ENCODE data around the gene POLR2J3. TPM values are rescaled to one million over a fixed set of nuclear protein-coding genes. Genes with fewer than 3 reads are reported as not detected.
"Not testable (repeated sequence)": the region's sequence is repeated elsewhere in the genome, so short reads cannot be mapped to it uniquely, and the experiment has no call there.

Gene POLR2J3
- 10.4 and 14.4 TPM in 2 replicates for total RNA-seq

DNA sequence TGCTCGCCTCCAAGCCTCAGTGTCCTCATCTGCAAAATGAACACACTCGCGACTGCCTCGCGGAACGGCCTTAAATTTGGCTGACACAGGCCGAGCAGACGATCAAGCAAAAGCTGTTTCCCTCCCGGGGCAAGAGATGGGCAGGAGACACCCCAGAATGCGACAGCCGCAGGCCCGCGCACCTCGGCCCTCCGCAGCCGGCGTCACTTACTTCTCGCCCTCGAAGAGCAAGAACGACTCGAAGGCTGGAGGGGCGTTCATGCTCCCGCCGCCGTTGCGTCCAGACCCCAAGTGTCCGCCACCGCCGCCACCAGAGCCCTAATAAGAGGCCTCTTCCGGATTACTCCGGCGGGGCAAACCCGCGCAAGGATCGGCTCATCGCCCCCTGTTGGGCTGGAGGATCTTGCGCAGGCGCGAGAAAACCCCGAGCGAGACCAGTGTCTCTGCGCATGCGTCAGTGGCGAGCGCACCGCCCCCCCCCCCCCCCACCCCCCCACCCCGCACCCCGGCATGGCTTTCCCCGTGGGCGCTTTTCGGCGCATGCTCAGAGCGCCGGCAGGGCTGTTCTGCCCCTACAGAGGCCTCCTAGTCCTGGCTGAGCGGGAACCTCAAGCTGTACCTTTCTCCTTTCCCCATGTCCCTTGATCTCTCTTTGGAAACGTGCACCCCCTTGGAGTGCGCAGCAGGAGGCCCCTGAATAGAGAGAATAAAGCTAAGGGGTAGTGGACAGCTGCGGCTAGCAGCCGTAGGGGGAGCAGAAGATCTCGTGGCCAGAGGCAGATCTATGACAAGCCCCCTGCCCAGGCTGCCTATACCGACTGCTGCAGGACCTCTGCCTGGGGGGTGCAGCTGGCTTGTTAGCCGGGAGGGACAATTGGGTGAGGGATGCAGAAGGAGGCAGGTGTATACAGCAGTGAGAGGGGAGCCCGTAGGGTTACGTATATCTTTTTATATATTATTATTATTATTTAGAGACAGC lies at the start of gene POLR2J3:
TSS of gene POLR2J3 (minus strand) at position 323 of the 979 bp plus-strand sequence. CDS start at position 261, 62 bp downstream.
- H3K27me3 ChIP-seq (ENCODE audit: control insufficient read depth, insufficient read depth, low read length); H3K36me3 ChIP-seq (ENCODE audit: control insufficient read depth, insufficient read depth, low read length): not testable (repeated sequence)
- H3K4me3 ChIP-seq (ENCODE audit: low read depth, low read length), result peak within 1 kb of the TSS; percentile 51
- DNase-seq (ENCODE audit: low read depth), result peak; percentile 35
- TF ChIP-seq, protein P1, sequence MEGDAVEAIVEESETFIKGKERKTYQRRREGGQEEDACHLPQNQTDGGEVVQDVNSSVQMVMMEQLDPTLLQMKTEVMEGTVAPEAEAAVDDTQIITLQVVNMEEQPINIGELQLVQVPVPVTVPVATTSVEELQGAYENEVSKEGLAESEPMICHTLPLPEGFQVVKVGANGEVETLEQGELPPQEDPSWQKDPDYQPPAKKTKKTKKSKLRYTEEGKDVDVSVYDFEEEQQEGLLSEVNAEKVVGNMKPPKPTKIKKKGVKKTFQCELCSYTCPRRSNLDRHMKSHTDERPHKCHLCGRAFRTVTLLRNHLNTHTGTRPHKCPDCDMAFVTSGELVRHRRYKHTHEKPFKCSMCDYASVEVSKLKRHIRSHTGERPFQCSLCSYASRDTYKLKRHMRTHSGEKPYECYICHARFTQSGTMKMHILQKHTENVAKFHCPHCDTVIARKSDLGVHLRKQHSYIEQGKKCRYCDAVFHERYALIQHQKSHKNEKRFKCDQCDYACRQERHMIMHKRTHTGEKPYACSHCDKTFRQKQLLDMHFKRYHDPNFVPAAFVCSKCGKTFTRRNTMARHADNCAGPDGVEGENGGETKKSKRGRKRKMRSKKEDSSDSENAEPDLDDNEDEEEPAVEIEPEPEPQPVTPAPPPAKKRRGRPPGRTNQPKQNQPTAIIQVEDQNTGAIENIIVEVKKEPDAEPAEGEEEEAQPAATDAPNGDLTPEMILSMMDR (IDR thresholded peaks at IDR 0.05; ENCODE audit: insufficient read depth, low read length, poor library complexity, severe bottlenecking), result peak; percentile 57

DNA sequence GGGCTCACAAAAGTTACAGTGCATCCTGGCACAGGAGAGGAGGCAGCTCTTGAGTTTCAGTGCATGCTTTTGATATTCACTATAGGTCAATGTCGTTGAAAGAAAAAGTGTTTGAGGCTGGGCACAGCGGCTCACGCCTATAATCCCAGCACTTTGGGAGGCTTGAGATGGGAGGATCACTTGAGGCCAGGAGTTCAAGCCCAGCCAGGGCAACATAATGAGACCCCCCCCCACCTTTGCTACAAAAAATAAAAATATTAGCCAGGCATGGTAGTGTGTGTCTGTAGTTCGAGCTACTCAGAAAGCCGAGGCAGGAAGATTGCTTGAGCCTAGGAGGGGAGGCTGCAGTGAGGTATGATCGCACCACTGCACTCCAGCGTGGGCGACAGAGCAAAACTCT lies 45.7 kb upstream of the POLR2J3 start:
- not testable (repeated sequence) for H3K4me3 ChIP-seq (ENCODE audit: low read depth, low read length); H3K36me3 ChIP-seq (ENCODE audit: control insufficient read depth, insufficient read depth, low read length); H3K27me3 ChIP-seq (ENCODE audit: control insufficient read depth, insufficient read depth, low read length); DNase-seq (ENCODE audit: low read depth)

DNA sequence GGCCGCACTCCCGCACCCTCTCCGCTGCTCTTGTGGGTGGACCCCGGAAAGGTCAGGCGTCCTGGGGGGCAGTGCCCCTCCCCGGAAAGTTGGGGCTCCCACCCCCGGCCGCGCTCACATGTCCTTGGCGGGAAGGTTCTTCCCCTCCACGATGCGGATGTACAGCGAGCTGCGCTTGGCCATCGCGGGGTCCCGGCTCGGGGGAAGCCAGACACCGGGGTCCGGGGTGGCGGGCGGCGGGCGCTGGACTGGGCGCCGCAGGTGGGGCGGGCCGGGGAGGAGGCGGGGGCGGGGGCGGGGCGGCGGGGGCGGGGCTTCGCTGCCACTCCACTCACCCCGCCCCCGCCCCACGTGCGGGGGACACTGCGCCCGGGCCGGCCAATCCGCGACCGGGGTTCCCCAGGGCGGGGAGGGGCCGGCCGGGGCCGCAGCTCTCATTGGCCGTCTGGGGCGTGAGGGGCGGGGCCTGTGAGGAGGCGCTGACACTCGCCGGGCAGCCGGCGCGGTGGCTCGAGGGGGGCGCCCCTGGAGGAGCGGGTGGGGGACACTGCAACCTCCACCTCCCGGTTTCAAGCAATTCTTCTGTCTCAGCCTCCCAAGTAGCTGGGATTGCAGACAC lies 44.2 kb upstream of the POLR2J3 start, which contains the start of gene RASA4:
TSS of gene RASA4 (minus strand) at position 250 of the 619 bp plus-strand sequence. CDS start at position 183, 67 bp downstream.
- not testable (repeated sequence) for H3K36me3 ChIP-seq (ENCODE audit: control insufficient read depth, insufficient read depth, low read length); DNase-seq (ENCODE audit: low read depth); H3K27me3 ChIP-seq (ENCODE audit: control insufficient read depth, insufficient read depth, low read length)
- H3K4me3 ChIP-seq (ENCODE audit: low read depth, low read length), result peak within 1 kb of the TSS; percentile 34

DNA sequence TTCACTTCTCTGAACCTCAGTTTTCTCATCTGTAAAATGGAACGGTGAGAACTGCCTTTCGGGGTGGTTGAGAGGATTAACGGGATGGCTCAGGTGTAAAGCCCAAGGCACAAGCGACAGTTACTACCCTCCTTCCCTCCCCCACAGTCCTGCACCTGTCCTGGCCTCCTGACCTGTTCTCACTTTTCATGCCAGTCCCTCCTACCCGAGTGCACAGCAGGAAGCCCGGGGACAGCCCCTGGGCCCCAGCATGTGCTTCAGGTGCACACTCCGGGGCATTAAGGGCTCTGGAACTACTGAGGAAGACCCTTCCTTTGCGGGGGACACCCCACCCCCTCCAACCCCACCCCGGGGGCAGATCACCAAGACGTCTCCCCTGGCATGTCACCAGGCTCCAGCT lies 43.5 kb upstream of the POLR2J3 start:
- not testable (repeated sequence) for H3K27me3 ChIP-seq (ENCODE audit: control insufficient read depth, insufficient read depth, low read length); DNase-seq (ENCODE audit: low read depth); H3K4me3 ChIP-seq (ENCODE audit: low read depth, low read length); H3K36me3 ChIP-seq (ENCODE audit: control insufficient read depth, insufficient read depth, low read length)

DNA sequence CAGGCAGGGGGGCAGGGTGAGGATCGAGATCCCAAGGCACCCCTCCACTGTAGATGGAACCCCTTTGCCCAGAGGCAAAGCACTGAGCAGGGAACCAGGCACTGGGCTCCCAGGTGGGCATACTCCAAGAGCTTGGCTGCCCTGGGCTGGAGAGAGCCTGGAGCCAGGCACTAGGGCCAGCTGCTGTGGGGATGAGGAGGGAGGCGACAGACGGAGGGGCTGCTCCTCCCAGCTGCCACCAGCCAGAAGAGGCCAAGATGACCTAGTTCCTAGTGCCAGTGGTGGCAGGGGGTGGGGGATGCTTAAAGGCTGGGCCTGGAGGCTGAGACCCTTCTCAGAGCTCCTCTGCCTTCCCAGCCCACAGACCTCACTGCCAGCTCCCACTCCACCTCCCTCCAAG lies 42.5 kb upstream of the POLR2J3 start:
- H3K36me3 ChIP-seq (ENCODE audit: control insufficient read depth, insufficient read depth, low read length); DNase-seq (ENCODE audit: low read depth); H3K27me3 ChIP-seq (ENCODE audit: control insufficient read depth, insufficient read depth, low read length); H3K4me3 ChIP-seq (ENCODE audit: low read depth, low read length): not testable (repeated sequence)

DNA sequence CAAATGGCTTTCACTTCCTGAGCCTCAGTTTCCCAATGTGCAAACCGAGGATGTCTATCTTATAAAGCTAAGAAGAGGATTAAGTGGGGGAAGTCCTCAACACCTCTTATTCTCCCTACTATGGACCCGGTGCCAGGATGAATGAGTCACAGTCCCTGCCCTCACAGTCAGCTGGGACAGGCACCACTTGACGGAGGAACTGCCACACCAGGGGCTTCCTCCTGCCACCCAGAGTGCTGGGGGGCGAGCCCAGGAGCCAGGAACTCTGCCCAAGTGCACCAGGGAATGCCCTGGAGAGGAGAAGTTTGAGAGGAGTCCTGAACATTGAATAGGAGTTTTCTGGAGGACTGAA lies 41.9 kb upstream of the POLR2J3 start:
- H3K36me3 ChIP-seq (ENCODE audit: control insufficient read depth, insufficient read depth, low read length); H3K27me3 ChIP-seq (ENCODE audit: control insufficient read depth, insufficient read depth, low read length); DNase-seq (ENCODE audit: low read depth); H3K4me3 ChIP-seq (ENCODE audit: low read depth, low read length): not testable (repeated sequence)

DNA sequence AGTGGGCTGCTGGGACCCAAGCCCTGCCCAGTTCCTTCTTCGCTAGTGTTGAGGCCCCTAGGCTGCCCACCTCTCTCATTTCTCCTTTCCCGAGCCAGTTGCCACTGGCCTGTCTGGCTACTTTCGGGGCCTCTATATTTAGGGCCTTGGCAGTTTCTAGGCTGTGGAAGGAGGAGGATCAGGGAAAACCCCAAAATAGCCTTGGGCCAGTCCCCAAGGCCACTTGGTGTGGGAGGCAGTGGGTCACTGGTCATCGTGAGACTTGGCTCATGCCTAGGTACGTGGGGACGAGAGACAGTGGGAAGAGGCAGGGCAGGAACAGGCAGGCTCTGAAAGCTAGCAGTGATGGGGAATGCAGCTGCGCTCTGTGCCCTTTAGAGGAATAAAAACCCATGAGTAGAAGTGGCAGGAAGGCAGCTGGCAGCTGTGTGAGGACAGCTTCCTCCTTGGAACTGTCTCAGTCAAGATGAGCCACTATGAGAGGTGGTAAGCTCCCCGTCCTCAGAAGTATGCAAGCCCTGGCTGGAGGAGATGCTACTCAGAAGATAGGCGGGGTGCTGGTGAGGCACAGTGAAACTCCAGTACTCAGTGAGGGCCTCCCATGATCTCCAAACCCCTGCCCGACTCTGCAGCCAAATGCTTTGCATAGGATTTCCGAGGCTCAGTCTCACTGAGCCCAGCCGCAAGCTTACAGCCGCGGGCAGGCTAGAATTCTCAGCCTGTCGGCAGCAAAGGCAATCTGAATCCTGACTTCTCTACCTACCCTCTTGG lies 41.4 kb upstream of the POLR2J3 start:
- H3K4me3 ChIP-seq (ENCODE audit: low read depth, low read length); H3K27me3 ChIP-seq (ENCODE audit: control insufficient read depth, insufficient read depth, low read length); DNase-seq (ENCODE audit: low read depth); H3K36me3 ChIP-seq (ENCODE audit: control insufficient read depth, insufficient read depth, low read length): not testable (repeated sequence)

DNA sequence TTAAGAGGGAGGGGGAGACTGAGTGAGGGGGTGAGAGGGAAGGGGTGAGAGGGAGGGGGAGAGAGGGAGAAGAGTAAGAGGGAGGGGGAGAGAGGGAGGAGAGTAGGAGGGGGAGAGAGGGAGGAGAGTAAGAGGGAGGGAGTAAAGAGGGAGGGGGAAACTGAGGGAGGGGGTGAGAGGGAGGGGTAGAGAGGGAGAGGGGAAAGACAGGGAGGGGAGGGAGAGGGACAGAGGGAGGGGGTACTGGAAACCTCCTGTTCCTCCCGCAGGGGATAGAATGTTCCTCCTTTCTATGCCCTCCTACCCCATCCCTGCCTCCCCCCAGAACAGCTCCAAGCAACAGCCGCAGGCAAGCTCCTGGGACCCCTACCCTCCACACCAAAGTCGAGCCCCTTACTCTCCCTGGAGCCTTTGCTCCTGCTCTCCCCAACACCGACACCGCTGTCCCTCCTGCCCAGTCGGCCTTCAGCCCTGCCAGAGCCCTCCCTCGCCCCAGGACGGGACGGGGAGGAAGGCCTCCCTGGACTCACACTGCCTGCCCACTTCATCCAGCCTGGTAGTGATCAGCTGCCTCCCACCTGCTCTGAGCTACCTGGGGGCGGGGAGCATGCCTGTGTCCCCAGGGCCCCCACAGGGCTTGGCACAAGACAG lies 39.4 kb upstream of the POLR2J3 start:
- not testable (repeated sequence) for H3K36me3 ChIP-seq (ENCODE audit: control insufficient read depth, insufficient read depth, low read length); H3K27me3 ChIP-seq (ENCODE audit: control insufficient read depth, insufficient read depth, low read length); H3K4me3 ChIP-seq (ENCODE audit: low read depth, low read length); DNase-seq (ENCODE audit: low read depth)

DNA sequence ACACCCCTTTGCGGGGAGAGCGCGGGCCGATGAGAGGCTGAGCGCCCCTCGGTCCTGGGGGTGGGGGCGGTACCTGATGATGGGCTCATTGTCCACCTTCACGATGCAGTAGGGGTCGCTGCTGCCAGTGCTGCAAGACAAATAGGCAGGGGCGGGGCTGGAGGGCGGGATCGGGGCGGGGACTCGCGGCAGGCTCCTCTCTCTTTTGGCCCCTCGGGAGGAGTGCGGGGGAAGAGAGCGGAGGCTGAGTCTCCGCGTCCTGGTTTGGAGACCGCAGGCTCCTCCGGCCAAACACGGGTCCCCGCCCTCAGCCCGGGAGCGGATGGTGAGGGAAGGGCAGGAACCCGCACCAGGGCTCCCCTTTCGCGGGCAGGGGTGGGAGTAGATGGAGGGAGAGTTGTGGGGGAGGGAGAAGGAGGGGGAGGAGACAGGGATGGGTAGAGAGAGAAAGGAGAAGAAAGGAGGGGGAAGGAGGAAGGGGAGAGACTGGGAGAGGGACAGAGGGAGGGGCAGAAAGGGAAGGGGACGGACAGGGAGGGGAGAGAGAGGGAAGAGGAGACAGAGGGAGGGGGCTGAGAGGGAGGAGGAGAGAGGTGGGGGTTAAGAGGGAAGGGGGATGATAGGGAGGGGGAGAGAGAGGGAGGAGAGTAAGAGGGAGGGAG lies 38.8 kb upstream of the POLR2J3 start:
- H3K27me3 ChIP-seq (ENCODE audit: control insufficient read depth, insufficient read depth, low read length); DNase-seq (ENCODE audit: low read depth); H3K36me3 ChIP-seq (ENCODE audit: control insufficient read depth, insufficient read depth, low read length); H3K4me3 ChIP-seq (ENCODE audit: low read depth, low read length): not testable (repeated sequence)

DNA sequence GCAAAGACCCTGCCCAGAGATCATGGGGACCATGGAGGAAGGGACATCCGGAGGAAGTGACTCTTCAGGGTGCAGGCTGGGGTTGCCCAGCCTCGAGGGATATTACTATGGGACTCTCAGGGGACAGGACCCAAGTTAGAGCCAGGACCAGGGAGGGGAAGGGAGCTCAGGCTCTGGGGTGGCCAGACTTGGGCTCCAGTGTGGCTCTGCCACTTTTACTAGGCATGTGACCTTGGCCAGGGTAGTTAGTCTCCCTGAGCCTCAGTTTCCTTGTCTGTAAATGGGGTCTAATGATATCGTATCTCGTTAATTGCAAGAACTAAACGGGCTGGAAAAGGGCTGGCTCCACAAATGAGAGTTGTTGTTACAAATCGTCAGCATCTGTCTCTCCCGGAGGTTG lies 38.1 kb upstream of the POLR2J3 start:
- H3K27me3 ChIP-seq (ENCODE audit: control insufficient read depth, insufficient read depth, low read length); H3K4me3 ChIP-seq (ENCODE audit: low read depth, low read length); DNase-seq (ENCODE audit: low read depth); H3K36me3 ChIP-seq (ENCODE audit: control insufficient read depth, insufficient read depth, low read length): not testable (repeated sequence)

DNA sequence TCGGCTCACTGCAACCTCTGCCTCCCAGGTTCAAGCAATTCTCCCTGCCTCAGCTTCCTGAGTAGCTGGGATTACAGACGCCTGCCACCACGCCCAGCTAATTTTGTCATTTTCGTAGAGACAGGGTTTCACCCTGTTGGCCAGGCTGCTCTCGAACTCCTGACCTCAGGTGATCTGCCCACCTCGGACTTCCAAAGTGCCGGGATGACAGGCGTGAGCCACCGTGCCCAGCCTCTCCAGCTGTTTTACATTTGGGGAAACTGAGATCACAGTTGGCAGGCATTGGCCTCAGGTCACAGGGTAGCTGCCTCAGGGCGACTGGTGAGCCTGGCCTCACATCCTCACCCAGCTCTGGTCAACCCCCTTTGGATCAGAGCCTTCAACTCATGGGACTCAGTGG lies 37.4 kb upstream of the POLR2J3 start:
- DNase-seq (ENCODE audit: low read depth); H3K36me3 ChIP-seq (ENCODE audit: control insufficient read depth, insufficient read depth, low read length): not testable (repeated sequence)

DNA sequence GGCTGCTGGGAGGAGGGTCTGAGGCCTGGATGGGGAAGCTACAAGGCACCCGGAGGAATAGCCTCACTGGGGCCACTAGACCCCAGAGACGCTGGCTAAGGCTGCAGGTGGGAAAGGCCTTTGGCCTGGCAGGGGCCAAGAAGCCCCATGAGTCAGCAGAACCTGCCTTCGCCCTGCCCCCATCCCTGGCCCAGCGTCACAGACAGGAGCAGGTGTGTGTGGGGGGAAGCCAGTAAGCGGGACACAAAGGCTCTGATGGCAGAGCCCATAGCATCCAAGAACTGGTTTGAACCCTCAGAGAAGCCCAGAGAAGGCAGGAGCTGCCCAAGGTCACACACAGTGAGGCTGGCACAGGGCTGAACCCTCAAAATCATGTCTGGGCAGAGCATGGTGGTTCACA lies 34.5 kb upstream of the POLR2J3 start:
- H3K36me3 ChIP-seq (ENCODE audit: control insufficient read depth, insufficient read depth, low read length); H3K4me3 ChIP-seq (ENCODE audit: low read depth, low read length); H3K27me3 ChIP-seq (ENCODE audit: control insufficient read depth, insufficient read depth, low read length); DNase-seq (ENCODE audit: low read depth): not testable (repeated sequence)

More for the DNA sequence above, 37.4 kb upstream of the POLR2J3 start:
- not testable (repeated sequence) for H3K4me3 ChIP-seq (ENCODE audit: low read depth, low read length); H3K27me3 ChIP-seq (ENCODE audit: control insufficient read depth, insufficient read depth, low read length)

Measured in kidney epithelial cell (primary cell).